ENCODE results near the gene GABRE. TPM values are rescaled to one million over a fixed set of nuclear protein-coding genes. Genes with fewer than 3 reads are reported as not detected.

The GABRE gene
- total RNA-seq, 2 experiments from 2014 or later, result not detected

DNA sequence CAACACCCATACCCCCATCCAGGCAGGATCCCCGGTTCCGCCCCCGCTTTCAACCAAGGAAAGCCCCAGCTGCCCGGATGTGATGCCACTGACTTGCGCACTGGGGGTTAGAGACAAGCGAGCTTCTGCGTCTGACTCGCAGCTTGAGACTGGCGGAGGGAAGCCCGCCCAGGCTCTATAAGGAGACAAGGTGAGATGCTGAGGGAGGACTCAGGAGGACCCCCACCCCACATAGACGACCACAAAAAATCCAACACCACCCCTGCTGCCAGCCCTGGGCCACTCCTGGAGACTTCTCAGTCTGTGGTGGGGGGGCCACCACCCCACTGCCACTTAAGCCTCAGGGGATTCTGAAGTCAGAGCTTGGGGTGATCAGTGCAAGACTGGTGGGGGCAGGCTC lies 61.7 kb downstream of the GABRE start, which contains the start of gene MAGEA4:
Gene MAGEA4, plus strand, starts transcription at position 110 of the 400 bp plus-strand sequence. CDS start 10,776 bp downstream, outside the sequence.
- no peaks in the 10 kb centered on the region for H3K4me1 Mint-ChIP-seq (ENCODE audit: low read depth)
- POLR2A ChIA-PET, result no interaction called here
- H3K36me3 Mint-ChIP-seq (ENCODE audit: low read depth), result no peaks in the 10 kb centered on the region
- ATAC-seq, result no peak
- H3K9me3 Mint-ChIP-seq (ENCODE audit: insufficient read depth), result no peaks in the 10 kb centered on the region
- H3K27ac Mint-ChIP-seq, result no peak within 1 kb of the TSS
- no peak within 1 kb of the TSS for H3K4me3 Mint-ChIP-seq
- no peaks in the 10 kb centered on the region for H3K27me3 Mint-ChIP-seq (ENCODE audit: low read depth)
- CTCF ChIA-PET, result no interaction called here
- no peak for DNase-seq

- no peak overlapping the region for H3K4me3 Mint-ChIP-seq
- CTCF ChIA-PET, result no interaction called here
- no peaks in the 10 kb centered on the region for H3K4me1 Mint-ChIP-seq (ENCODE audit: low read depth)
- POLR2A ChIA-PET, result no interaction called here
- no peak overlapping the region for H3K27ac Mint-ChIP-seq
- H3K9me3 Mint-ChIP-seq (ENCODE audit: insufficient read depth), result no peaks in the 10 kb centered on the region
- H3K36me3 Mint-ChIP-seq (ENCODE audit: low read depth), result no peaks in the 10 kb centered on the region
- ATAC-seq (no peak), DNase-seq (no peak)
- no peaks in the 10 kb centered on the region for H3K27me3 Mint-ChIP-seq (ENCODE audit: low read depth)
These were observed 62.3 kb downstream of the GABRE start for GRCh38 chrX:151912221-151912620.

- Mint-ChIP-seq H3K4me1 (ENCODE audit: low read depth) (no peaks in the 10 kb centered on the region), H3K36me3 (ENCODE audit: low read depth) (no peaks in the 10 kb centered on the region), H3K4me3 (no peak overlapping the region)
These were observed 69.5 kb downstream of the GABRE start for GRCh38 chrX:151904989-151905388.

More at GRCh38 chrX:151904989-151905388, 69.5 kb downstream of the GABRE start:
- ChIA-PET CTCF (no interaction called here), POLR2A (no interaction called here)
- DNase-seq (no peak), ATAC-seq (no peak)
- Mint-ChIP-seq H3K9me3 (ENCODE audit: insufficient read depth) (no peaks in the 10 kb centered on the region), H3K27me3 (ENCODE audit: low read depth) (no peaks in the 10 kb centered on the region), H3K27ac (no peak overlapping the region)

Small RNAs within 50 kb of the gene (microRNA-seq; reads per million reads assigned to microRNA genes)
- gene MIR224 (not detected), gene MIR452 (not detected)

Other genes starting within 250 kb of the GABRE start
- gene CNGA2, start 239.9 kb downstream of the GABRE start, total RNA-seq, result not detected
- gene MAGEA4, start 61.8 kb downstream of the GABRE start, total RNA-seq, result not detected
- not detected for gene MAGEA10, start 163.9 kb upstream of the GABRE start, total RNA-seq

Data from activated CD8-positive, alpha-beta T cell treated with anti-CD3 and anti-CD28 coated beads, Interleukin-2, amount 10 ng/mL, durations not matched to agents 7 days and 5 days (primary cell).